ENCODE results near the gene ADARB2. TPM values are rescaled to one million over a fixed set of nuclear protein-coding genes. Genes with fewer than 3 reads are reported as not detected.

The ADARB2 gene
- total and polyA plus RNA-seq, 4 donors: 0.22 to 1.3 (median 0.55) TPM

GRCh38 chr10:1444826-1445225, 292.5 kb downstream of the ADARB2 start:
- Histone ChIP-seq H3K9me3 (ENCODE audit: control insufficient read depth in 4 of 4, insufficient read depth in 3 of 4, low read length in 3 of 4) (peaks cover 0 to under 1% (median 0%) of the 10 kb centered on the region in 4 donors), H3K27me3 (ENCODE audit: control insufficient read depth in 3 of 3, insufficient read depth in 3 of 3, low read length in 2 of 3) (no peaks in the 10 kb centered on the region), H3K36me3 (ENCODE audit: control insufficient read depth in 4 of 4, insufficient read depth in 4 of 4, low read length in 4 of 4) (no peaks in the 10 kb centered on the region), H3K9ac (ENCODE audit: insufficient read depth in 1 of 2, low read length in 2 of 2) (no peak overlapping the region), H3K4me3 (no peak overlapping the region), H3K27ac (ENCODE audit: low read depth in 1 of 2, low read length in 1 of 2) (no peak overlapping the region), H3K4me1 (ENCODE audit: control insufficient read depth in 5 of 5, insufficient read depth in 5 of 5, low read length in 5 of 5) (peaks cover 0 to 20% (median 7%) of the 10 kb centered on the region in 5 donors)
- ATAC-seq (ENCODE audit: insufficient read depth, low FRiP score) (no peak), DNase-seq (no peak)
- TF ChIP-seq CTCF (IDR thresholded peaks at IDR 0.05; ENCODE audit: control extremely low read depth, extremely low read depth): no peak
- 99 to 100% methylated on average over 2 of the region's 2 CpGs for WGBS, 2 donors

- DNase-seq: no peak
- ATAC-seq (ENCODE audit: insufficient read depth, low FRiP score): no peak
Measured at GRCh38 chr10:1440897-1441296, 296.4 kb downstream of the ADARB2 start.

GRCh38 chr10:1434912-1435692, 302.2 kb downstream of the ADARB2 start:
- Histone ChIP-seq H3K36me3 (ENCODE audit: control insufficient read depth in 4 of 4, insufficient read depth in 4 of 4, low read length in 4 of 4) (no peaks in the 10 kb centered on the region), H3K27ac (ENCODE audit: low read depth in 1 of 2, low read length in 1 of 2) (no peak overlapping the region), H3K27me3 (ENCODE audit: control insufficient read depth in 3 of 3, insufficient read depth in 3 of 3, low read length in 2 of 3) (no peaks in the 10 kb centered on the region), H3K4me1 (ENCODE audit: control insufficient read depth in 5 of 5, insufficient read depth in 5 of 5, low read length in 5 of 5) (peaks cover 0 to 3% (median 0%) of the 10 kb centered on the region in 5 donors), H3K9ac (ENCODE audit: insufficient read depth in 1 of 2, low read length in 2 of 2) (no peak overlapping the region), H3K4me3 (no peak overlapping the region), H3K9me3 (ENCODE audit: control insufficient read depth in 4 of 4, insufficient read depth in 3 of 4, low read length in 3 of 4) (peaks cover 0 to 3% (median under 1%) of the 10 kb centered on the region in 4 donors)
- ATAC-seq (ENCODE audit: insufficient read depth, low FRiP score) (no peak), DNase-seq (no peak)
- TF ChIP-seq CTCF (IDR thresholded peaks at IDR 0.05; ENCODE audit: control extremely low read depth, extremely low read depth): no peak
- 77 to 88% methylated on average over 22 of the region's 22 CpGs for WGBS, 2 donors

More at GRCh38 chr10:1440897-1441296, 296.4 kb downstream of the ADARB2 start:
- Histone ChIP-seq H3K36me3 (ENCODE audit: control insufficient read depth in 4 of 4, insufficient read depth in 4 of 4, low read length in 4 of 4) (no peaks in the 10 kb centered on the region), H3K4me1 (ENCODE audit: control insufficient read depth in 5 of 5, insufficient read depth in 5 of 5, low read length in 5 of 5) (peaks cover 0 to 2% (median 0%) of the 10 kb centered on the region in 5 donors), H3K9ac (ENCODE audit: insufficient read depth in 1 of 2, low read length in 2 of 2) (no peak overlapping the region), H3K27me3 (ENCODE audit: control insufficient read depth in 3 of 3, insufficient read depth in 3 of 3, low read length in 2 of 3) (no peaks in the 10 kb centered on the region), H3K4me3 (no peak overlapping the region), H3K27ac (ENCODE audit: low read depth in 1 of 2, low read length in 1 of 2) (no peak overlapping the region), H3K9me3 (ENCODE audit: control insufficient read depth in 4 of 4, insufficient read depth in 3 of 4, low read length in 3 of 4) (no peaks in the 10 kb centered on the region)
- WGBS, 2 donors: 64 to 76% methylated on average over 2 of the region's 2 CpGs
- TF ChIP-seq CTCF (IDR thresholded peaks at IDR 0.05; ENCODE audit: control extremely low read depth, extremely low read depth): no peak
